ENCODE results near the gene BCKDHA.

GRCh38 chr19:41411100-41411967 is 13.7 kb downstream of the BCKDHA start:
- TF ChIP-seq POLR2A (IDR thresholded peaks at IDR 0.05): no peak
- TF ChIP-seq EP300 (IDR thresholded peaks at IDR 0.05): no peak

Measured in stomach (tissue), 4 donors.